Neural cell (in vitro differentiated cells): ENCODE measurements around the gene PDE11A. TPM values are rescaled to one million over a fixed set of nuclear protein-coding genes. Genes with fewer than 3 reads are reported as not detected.

Experiments used
- H2AFZ ChIP-seq: fragments of 200-600, 300-800 bp; sonication (generic), shearing (Covaris generic); 2 replicates; pipeline ENCODE4 v1.6.0; 2014; ENCODE audit warnings: low read depth, mild to moderate bottlenecking, antibody characterized with exemption, low read length, moderate library complexity
- H3F3A ChIP-seq: fragments of 200-600 bp; shearing (Covaris generic); 2 replicates; pipeline ENCODE4 v1.6.1; 2016; ENCODE audit warnings: mild to moderate bottlenecking, moderate library complexity, mixed read lengths, antibody characterized with exemption, low read length; ENCODE audit not compliant: insufficient read depth, poor library complexity, severe bottlenecking
- H3K27ac ChIP-seq: fragments of 200-600, 300-800 bp; sonication (generic), shearing (Covaris generic); 2 replicates; pipeline ENCODE4 v1.5.1; 2014; ENCODE audit warnings: mild to moderate bottlenecking, low read length, moderate library complexity
- H3K27me3 ChIP-seq: fragments of 300-800, 200-600 bp; sonication (generic), shearing (Covaris generic); 2 replicates; pipeline ENCODE4 v1.6.0; 2014; ENCODE audit warnings: mild to moderate bottlenecking, low read depth, low read length, moderate library complexity; ENCODE audit not compliant: insufficient read depth
- H3K36me3 ChIP-seq: fragments of 300-800, 200-600 bp; sonication (generic), shearing (Covaris generic); 2 replicates; pipeline ENCODE4 v1.5.1; 2014; ENCODE audit warnings: mild to moderate bottlenecking, antibody characterized with exemption, low read length, moderate library complexity; ENCODE audit not compliant: insufficient read depth
- H3K4me2 ChIP-seq: fragments of 300-800, 200-600 bp; sonication (generic), shearing (Covaris generic); 2 replicates; pipeline ENCODE4 v1.6.0; 2014; ENCODE audit warnings: mild to moderate bottlenecking, low read length
- H3K4me3 ChIP-seq: fragments of 300-800, 200-600 bp; sonication (generic), shearing (Covaris generic); 2 replicates; pipeline ENCODE4 v1.5.1; 2014; ENCODE audit warnings: mild to moderate bottlenecking, low read length, moderate library complexity
- H3K79me2 ChIP-seq: fragments of 200-600 bp; shearing (Covaris generic); replicated peaks from 2 replicates; pipeline ENCODE4 v1.6.0; 2014; ENCODE audit warnings: mild to moderate bottlenecking, low read length, moderate library complexity; ENCODE audit not compliant: insufficient read depth
- H3K9ac ChIP-seq: fragments of 300-800, 200-600 bp; sonication (generic), shearing (Covaris generic); 2 replicates; pipeline ENCODE4 v1.6.1; 2016; ENCODE audit warnings: mild to moderate bottlenecking, low read length, mixed read lengths
- H3K9me2 ChIP-seq: fragments of 200-600 bp; shearing (Covaris generic); 2 replicates; pipeline ENCODE4 v1.6.1; 2016; ENCODE audit warnings: mild to moderate bottlenecking, low read length, mixed read lengths; ENCODE audit not compliant: insufficient read depth
- H3K9me3 ChIP-seq: fragments of 200-600, 300-800 bp; sonication (generic), shearing (Covaris generic); 2 replicates; pipeline ENCODE4 v1.6.1; 2016; ENCODE audit warnings: mild to moderate bottlenecking, mixed run types, low read length, moderate library complexity, mixed read lengths
- H4K20me1 ChIP-seq: fragments of 200-600 bp; shearing (Covaris generic); 2 replicates; pipeline ENCODE4 v1.6.1; 2016; ENCODE audit warnings: mild to moderate bottlenecking, mixed run types; ENCODE audit not compliant: insufficient read depth
- CTCF ChIP-seq: fragments of 450-650 bp; IDR thresholded peaks from 2 replicates; pipeline ENCODE4 v1.5.1; 2014; ENCODE audit warnings: antibody characterized with exemption, mild to moderate bottlenecking, moderate library complexity; ENCODE audit not compliant: poor library complexity, severe bottlenecking
- EP300 ChIP-seq: fragments of 450-650 bp; conservative IDR thresholded peaks from 2 replicates; pipeline ENCODE4 v1.6.1; 2014; ENCODE audit warnings: antibody characterized with exemption, mild to moderate bottlenecking, moderate library complexity; ENCODE audit not compliant: poor library complexity, severe bottlenecking
- EZH2 ChIP-seq: fragments of 200-600, 300-800 bp; shearing (Covaris generic), sonication (generic); IDR thresholded peaks from 2 replicates; pipeline ENCODE4 v1.6.1; 2014; ENCODE audit warnings: antibody characterized with exemption, low read length, borderline replicate concordance, mild to moderate bottlenecking; ENCODE audit not compliant: insufficient read depth, poor library complexity, severe bottlenecking
- MXI1 ChIP-seq: fragments of 450-650 bp; conservative IDR thresholded peaks from 2 replicates; pipeline ENCODE4 v1.6.1; 2014; ENCODE audit warnings: antibody characterized with exemption, mild to moderate bottlenecking; ENCODE audit not compliant: poor library complexity, severe bottlenecking
- POLR2AphosphoS5 ChIP-seq: IDR thresholded peaks from 2 replicates; pipeline ENCODE4 v1.6.1; 2012
- RAD21 ChIP-seq: fragments of 450-650 bp; conservative IDR thresholded peaks from 2 replicates; pipeline ENCODE4 v1.6.1; 2014; ENCODE audit warnings: antibody characterized with exemption, mild to moderate bottlenecking, moderate library complexity
- SMC3 ChIP-seq: fragments of 450-650 bp; conservative IDR thresholded peaks from 2 replicates; pipeline ENCODE4 v1.6.1; 2014; ENCODE audit warnings: antibody characterized with exemption, mild to moderate bottlenecking, moderate library complexity; ENCODE audit not compliant: poor library complexity
- TAF1 ChIP-seq: IDR thresholded peaks from 2 replicates; pipeline ENCODE4 v1.6.1; 2012; ENCODE audit warnings: low read depth
- polyA plus RNA-seq: library from polyadenylated mRNA; depleted of rRNA; stranded (reverse); fragments of >200 nt; gene quantifications from 2 replicates; pipeline ENCODE4 v1.2.3, GENCODE V29; 2014
- TF ChIP-seq, protein P1 (sequence below): IDR thresholded peaks from 2 replicates; pipeline ENCODE4 v1.6.1; 2012; ENCODE audit warnings: borderline replicate concordance

PDE11A gene
- polyA plus RNA-seq, 1 donor from 2014 or later: 0.89 TPM

DNA sequence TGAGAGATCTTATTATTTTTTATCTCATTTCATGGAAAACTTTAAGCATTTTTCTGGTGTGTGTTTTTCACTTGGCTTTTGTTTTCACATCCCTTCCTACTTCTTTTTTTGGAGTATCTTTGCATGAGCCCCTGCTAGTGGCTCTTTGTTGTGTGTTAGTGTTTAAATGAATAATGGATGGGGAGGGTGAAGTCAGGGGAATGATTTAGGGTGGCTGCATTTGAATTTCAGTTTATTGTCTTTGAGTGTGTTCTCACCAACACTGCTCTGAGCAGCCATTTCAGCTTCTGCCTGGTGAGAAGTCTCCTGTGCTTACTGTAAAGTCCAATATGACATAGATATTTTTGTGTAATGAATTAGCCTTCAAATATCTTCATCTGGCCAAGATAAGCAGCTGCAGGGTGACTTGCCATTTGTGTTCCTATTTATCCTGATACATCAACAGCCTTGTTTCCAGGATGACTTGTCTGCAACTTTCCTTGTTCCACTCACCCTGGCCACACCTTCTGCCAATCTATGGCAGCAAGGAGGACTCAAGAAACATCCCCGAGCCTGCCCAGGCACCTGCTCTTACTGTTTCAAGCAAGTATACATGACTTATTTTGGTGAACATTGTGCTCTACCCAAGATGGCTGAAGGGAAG lies 182.6 kb downstream of the PDE11A start:
- H3K9me3 ChIP-seq: no peaks in the 10 kb centered on the region
- TF ChIP-seq MXI1 (no peak), TAF1 (no peak), POLR2AphosphoS5 (no peak), CTCF (no peak), EZH2 (no peak), EP300 (no peak)
- H3K36me3 ChIP-seq: no peaks in the 10 kb centered on the region
- H3K79me2 ChIP-seq: no peaks in the 10 kb centered on the region
- no peaks in the 10 kb centered on the region for H3K9me2 ChIP-seq
- no peak overlapping the region for H3K4me2 ChIP-seq
- H3K9ac ChIP-seq: no peak overlapping the region
- H3K4me3 ChIP-seq: no peak overlapping the region
- no peak overlapping the region for H3K27ac ChIP-seq
- no peaks in the 10 kb centered on the region for H3F3A ChIP-seq
- H3K27me3 ChIP-seq: no peaks in the 10 kb centered on the region
- H2AFZ ChIP-seq: no peak overlapping the region
- H4K20me1 ChIP-seq: no peaks in the 10 kb centered on the region

- no peak overlapping the region for H3K4me3 ChIP-seq
- no peaks in the 10 kb centered on the region for H3K9me2 ChIP-seq
- H3F3A ChIP-seq: no peaks in the 10 kb centered on the region
- H3K9ac ChIP-seq: no peak overlapping the region
- no peaks in the 10 kb centered on the region for H3K79me2 ChIP-seq
- no peak overlapping the region for H3K4me2 ChIP-seq
- no peaks in the 10 kb centered on the region for H3K27me3 ChIP-seq
- no peak for TF ChIP-seq MXI1
- no peak for TF ChIP-seq TAF1
- TF ChIP-seq, protein P1, sequence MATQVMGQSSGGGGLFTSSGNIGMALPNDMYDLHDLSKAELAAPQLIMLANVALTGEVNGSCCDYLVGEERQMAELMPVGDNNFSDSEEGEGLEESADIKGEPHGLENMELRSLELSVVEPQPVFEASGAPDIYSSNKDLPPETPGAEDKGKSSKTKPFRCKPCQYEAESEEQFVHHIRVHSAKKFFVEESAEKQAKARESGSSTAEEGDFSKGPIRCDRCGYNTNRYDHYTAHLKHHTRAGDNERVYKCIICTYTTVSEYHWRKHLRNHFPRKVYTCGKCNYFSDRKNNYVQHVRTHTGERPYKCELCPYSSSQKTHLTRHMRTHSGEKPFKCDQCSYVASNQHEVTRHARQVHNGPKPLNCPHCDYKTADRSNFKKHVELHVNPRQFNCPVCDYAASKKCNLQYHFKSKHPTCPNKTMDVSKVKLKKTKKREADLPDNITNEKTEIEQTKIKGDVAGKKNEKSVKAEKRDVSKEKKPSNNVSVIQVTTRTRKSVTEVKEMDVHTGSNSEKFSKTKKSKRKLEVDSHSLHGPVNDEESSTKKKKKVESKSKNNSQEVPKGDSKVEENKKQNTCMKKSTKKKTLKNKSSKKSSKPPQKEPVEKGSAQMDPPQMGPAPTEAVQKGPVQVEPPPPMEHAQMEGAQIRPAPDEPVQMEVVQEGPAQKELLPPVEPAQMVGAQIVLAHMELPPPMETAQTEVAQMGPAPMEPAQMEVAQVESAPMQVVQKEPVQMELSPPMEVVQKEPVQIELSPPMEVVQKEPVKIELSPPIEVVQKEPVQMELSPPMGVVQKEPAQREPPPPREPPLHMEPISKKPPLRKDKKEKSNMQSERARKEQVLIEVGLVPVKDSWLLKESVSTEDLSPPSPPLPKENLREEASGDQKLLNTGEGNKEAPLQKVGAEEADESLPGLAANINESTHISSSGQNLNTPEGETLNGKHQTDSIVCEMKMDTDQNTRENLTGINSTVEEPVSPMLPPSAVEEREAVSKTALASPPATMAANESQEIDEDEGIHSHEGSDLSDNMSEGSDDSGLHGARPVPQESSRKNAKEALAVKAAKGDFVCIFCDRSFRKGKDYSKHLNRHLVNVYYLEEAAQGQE: no peak
- TF ChIP-seq POLR2AphosphoS5: no peak
- TF ChIP-seq RAD21: no peak
- TF ChIP-seq EZH2: no peak
- TF ChIP-seq CTCF: no peak
- no peak for TF ChIP-seq EP300
- TF ChIP-seq SMC3: no peak
- H3K9me3 ChIP-seq: no peaks in the 10 kb centered on the region
- H2AFZ ChIP-seq: no peak overlapping the region
- no peaks in the 10 kb centered on the region for H4K20me1 ChIP-seq
- no peak overlapping the region for H3K27ac ChIP-seq
- H3K36me3 ChIP-seq: no peaks in the 10 kb centered on the region
Observed at GRCh38 chr2:177888581-177888980, 184.0 kb downstream of the PDE11A start.
